ENCODE results near the gene ZNF789. TPM values are rescaled to one million over a fixed set of nuclear protein-coding genes. Genes with fewer than 3 reads are reported as not detected.

Gene ZNF789
- total RNA-seq, 2 donors from 2014 or later = 15.3 to 38.5 TPM

DNA sequence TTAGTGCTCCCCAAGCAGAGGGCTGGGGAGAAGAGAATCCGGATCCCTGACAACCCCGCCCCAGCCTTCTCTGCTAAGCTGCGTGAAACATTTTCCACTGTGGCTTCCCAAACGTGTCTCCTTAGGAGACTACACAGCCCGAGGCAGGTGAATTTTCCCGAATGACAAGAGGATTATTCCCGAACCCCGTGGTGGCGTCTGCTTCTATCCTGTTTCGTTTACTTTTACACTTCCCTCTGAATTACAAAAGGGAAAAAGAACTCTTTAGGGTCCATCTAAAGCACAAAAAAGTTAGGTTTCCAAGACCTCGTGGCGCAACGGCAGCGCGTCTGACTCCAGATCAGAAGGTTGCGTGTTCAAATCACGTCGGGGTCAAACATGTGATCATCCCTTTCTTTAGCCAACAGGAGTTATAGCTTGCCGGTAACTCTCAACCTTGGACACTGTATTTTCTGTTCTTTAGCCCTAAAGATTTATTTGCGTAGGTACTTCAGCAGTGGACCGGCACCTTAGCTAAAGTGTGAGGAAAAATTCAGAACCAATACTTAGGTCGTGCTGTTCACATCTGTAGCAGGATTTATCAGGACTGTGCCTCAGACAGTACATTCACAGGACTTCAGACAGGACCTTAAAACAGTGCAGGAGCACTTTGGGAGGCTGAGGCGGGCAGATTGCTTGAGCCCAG lies 3.2 kb upstream of the ZNF789 start:
- no peak overlapping the region for H3K4me3 Mint-ChIP-seq
- H3K27me3 Mint-ChIP-seq = no peaks in the 10 kb centered on the region
- peaks cover 27 to 31% of the 10 kb centered on the region in 2 donors for H3K4me1 Mint-ChIP-seq (ENCODE audit: low read depth in 2 of 2)
- H3K9me3 Mint-ChIP-seq = no peaks in the 10 kb centered on the region
- ATAC-seq = no peak
- no peak overlapping the region for H3K27ac Mint-ChIP-seq
- DNase-seq (ENCODE audit: low spot score) = no peak
- peaks cover 5% of the 10 kb centered on the region for H3K36me3 Mint-ChIP-seq

DNA sequence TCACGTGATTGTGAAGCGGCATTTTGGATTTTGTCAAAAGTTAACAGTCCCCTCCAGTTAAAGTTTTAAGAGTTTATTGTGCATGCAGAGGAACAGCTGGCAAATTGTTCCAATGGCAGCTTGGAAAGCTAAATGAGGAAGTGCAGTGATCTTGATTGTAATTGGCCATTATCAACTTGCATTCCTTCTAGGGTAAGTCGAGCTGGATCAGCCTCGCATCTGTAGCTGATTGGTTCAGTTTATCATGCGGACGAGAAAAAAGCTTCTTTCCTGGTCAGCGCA lies 566 bp downstream of the ZNF789 start:
- Mint-ChIP-seq H3K4me3 (peak overlapping the region; percentile 98), H3K27me3 (no peaks in the 10 kb centered on the region), H3K36me3 (peaks cover 10% of the 10 kb centered on the region), H3K27ac (peak overlapping the region; percentile 90 to 95), H3K9me3 (no peaks in the 10 kb centered on the region), H3K4me1 (ENCODE audit: low read depth in 2 of 2) (peaks cover 21 to 33% of the 10 kb centered on the region in 2 donors)
- no peak for DNase-seq (ENCODE audit: low spot score)
- no peak for ATAC-seq

DNA sequence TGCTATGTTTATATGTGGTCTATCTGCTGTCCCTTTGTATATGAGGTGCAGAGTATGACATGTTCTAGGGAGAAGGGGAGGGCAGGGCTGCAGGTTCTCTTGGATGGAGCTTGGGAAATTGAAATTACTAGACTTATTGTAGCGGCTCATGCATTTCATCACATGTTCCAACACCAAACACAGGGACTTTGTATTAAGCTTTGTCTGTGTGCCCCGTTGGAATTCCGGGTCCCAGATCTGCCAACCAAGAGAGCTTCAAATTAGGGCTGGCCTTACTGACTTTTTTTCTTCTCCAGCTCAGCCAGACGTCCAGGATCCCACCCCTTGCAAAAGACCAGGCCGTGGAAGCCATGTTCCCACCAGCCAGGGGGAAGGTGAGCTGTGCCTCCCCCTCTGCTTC lies 3.4 kb downstream of the ZNF789 start:
- Mint-ChIP-seq H3K36me3 (peaks cover 10% of the 10 kb centered on the region), H3K4me3 (no peak overlapping the region), H3K9me3 (no peaks in the 10 kb centered on the region), H3K4me1 (ENCODE audit: low read depth in 2 of 2) (peaks cover 29 to 34% of the 10 kb centered on the region in 2 donors), H3K27me3 (no peaks in the 10 kb centered on the region), H3K27ac (no peak overlapping the region)
- no peak for DNase-seq (ENCODE audit: low spot score)
- no peak for ATAC-seq

DNA sequence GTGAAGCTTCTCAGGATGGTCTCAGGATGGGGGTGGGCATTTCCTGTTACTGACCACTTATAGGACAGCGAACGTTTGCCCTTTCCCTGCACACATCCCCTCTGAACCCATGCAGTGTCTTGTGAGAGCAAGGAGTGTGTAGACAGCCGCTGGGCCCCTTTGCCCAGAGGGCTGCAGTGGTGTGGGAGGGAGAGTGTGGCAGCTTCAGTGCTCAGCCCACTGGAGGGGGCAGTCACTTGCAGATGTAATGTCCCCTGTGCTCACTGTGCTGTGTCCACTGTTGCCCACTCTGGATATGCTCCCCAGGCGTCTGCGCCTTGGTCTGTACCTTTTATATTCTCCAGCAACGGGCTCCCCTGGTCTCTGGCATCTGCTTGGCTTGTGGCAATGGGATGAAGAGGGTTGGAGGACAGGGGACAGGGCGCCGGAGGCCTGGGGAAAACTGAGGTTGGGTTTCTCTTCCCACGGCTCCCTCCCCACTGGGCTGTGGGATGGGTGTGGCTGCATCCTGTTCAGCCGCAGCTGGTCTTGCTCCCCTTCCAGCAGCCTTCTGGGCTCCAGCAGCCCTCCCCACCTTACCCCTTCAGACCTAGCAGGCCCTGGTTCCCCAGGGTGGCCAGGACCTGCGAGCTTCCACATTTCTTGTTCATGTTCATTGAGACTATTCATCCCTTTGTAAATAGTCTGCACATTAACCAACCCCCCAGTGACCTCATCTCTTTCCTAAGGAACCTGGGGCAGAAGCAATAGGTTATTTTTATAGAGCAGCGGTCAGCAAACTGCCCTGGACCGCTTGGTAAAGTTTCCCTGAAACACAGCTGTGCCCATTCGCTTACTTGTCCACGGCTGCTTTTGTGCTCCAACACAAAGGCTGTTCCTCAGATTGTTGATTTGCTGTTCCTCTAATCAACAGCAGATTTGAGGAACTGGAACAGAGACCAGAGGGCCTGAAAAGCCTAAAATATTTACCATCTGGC lies 6.1 kb downstream of the ZNF789 start:
- no peaks in the 10 kb centered on the region for H3K9me3 Mint-ChIP-seq
- H3K4me1 Mint-ChIP-seq (ENCODE audit: low read depth in 2 of 2) = peaks cover 17 to 18% of the 10 kb centered on the region in 2 donors
- ATAC-seq (no peak), DNase-seq (ENCODE audit: low spot score) (no peak)
- H3K27me3 Mint-ChIP-seq = no peaks in the 10 kb centered on the region
- H3K27ac Mint-ChIP-seq = peak overlapping the region; percentile 23 to 66
- H3K36me3 Mint-ChIP-seq = peaks cover 5% of the 10 kb centered on the region
- H3K4me3 Mint-ChIP-seq = no peak overlapping the region

DNA sequence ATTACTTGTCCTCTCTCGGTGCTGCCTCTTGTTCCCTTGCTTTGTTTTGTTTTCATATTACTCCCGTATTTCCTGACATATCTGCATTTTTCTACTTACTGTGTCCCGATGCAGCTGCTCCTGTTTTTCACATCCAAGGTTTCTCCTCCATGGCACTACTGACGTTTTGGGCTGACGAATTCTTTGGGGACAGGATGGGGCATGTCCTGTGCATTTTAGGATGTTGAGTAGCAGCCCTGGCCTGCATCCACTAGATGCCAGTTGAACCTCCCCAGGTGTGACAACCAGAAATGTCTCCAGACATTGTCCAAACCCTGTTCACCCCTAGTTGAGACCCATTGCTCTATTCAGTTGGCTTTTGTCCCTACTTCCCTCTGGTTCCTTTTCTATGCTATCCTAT lies 12.4 kb downstream of the ZNF789 start:
- Mint-ChIP-seq H3K4me1 (ENCODE audit: low read depth in 2 of 2) (peaks cover 5 to 10% of the 10 kb centered on the region in 2 donors), H3K27me3 (no peaks in the 10 kb centered on the region), H3K27ac (peak overlapping the region in 1 of 2 donors; percentile 0), H3K9me3 (no peaks in the 10 kb centered on the region), H3K4me3 (no peak overlapping the region), H3K36me3 (peaks cover 4% of the 10 kb centered on the region)
- ATAC-seq = no peak
- DNase-seq (ENCODE audit: low spot score) = no peak

DNA sequence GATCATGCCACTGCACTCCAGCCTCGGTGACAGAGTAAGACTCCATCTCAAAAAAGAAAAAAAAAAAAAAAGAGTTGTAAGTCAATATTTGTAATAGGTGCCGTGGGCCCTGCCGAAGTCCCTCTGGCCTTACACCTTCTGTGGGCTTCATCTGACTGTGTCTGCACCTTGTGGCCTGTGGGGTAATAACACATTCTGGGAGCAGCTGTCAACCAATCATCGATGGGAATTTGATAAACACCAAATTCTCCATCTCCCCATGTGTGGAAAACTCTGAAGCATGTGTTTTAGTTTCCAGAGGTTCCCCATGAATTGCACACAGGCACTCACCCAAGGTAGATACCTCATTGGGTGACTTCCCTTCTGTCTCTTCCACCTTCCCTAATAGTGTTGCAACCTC lies 16.5 kb downstream of the ZNF789 start:
- DNase-seq (ENCODE audit: low spot score) (no peak), ATAC-seq (no peak)
- Mint-ChIP-seq H3K4me1 (ENCODE audit: low read depth in 2 of 2) (peaks cover 5 to 12% of the 10 kb centered on the region in 2 donors), H3K27ac (peak overlapping the region in 1 of 2 donors; percentile 22), H3K4me3 (no peak overlapping the region), H3K36me3 (peaks cover 24% of the 10 kb centered on the region), H3K9me3 (no peaks in the 10 kb centered on the region), H3K27me3 (no peaks in the 10 kb centered on the region)

DNA sequence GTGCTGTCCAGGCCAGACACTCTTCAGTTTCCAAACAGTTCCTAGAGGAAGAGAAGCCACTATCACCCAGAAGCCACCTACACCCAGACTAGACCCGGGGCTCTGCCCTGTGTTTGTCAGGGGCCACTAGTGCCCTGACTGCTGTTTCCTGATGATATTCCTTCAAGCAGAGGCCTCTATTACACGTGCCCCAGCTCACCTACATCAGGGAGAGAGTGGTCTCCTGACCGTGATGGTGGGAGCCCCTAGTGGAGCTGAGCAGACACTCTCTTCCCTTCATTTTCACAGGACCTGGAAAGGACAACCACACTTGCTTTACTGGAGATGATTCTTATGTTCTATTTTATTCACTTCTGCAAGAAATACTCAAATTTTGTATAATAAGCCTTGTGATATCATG lies 18.2 kb downstream of the ZNF789 start:
- H3K36me3 Mint-ChIP-seq = peaks cover 29% of the 10 kb centered on the region
- no peak for DNase-seq (ENCODE audit: low spot score)
- no peaks in the 10 kb centered on the region for H3K9me3 Mint-ChIP-seq
- H3K27me3 Mint-ChIP-seq = no peaks in the 10 kb centered on the region
- no peak overlapping the region for H3K4me3 Mint-ChIP-seq
- H3K27ac Mint-ChIP-seq = no peak overlapping the region
- ATAC-seq = no peak
- H3K4me1 Mint-ChIP-seq (ENCODE audit: low read depth in 2 of 2) = peaks cover 5 to 8% of the 10 kb centered on the region in 2 donors

- H3K36me3 Mint-ChIP-seq = peaks cover 42% of the 10 kb centered on the region
- no peak for ATAC-seq
- H3K4me3 Mint-ChIP-seq = no peak overlapping the region
- no peak for DNase-seq (ENCODE audit: low spot score)
- H3K27ac Mint-ChIP-seq = no peak overlapping the region
- peaks cover 14 to 23% of the 10 kb centered on the region in 2 donors for H3K4me1 Mint-ChIP-seq (ENCODE audit: low read depth in 2 of 2)
- no peaks in the 10 kb centered on the region for H3K27me3 Mint-ChIP-seq
- no peaks in the 10 kb centered on the region for H3K9me3 Mint-ChIP-seq
Measured at GRCh38 chr7:99493823-99494222, 21.1 kb downstream of the ZNF789 start.

GRCh38 chr7:99497766-99498545 lies 25.3 kb downstream of the ZNF789 start:
- peaks cover 13 to 24% of the 10 kb centered on the region in 2 donors for H3K4me1 Mint-ChIP-seq (ENCODE audit: low read depth in 2 of 2)
- H3K27ac Mint-ChIP-seq = peak overlapping the region; percentile 94 to 99
- H3K36me3 Mint-ChIP-seq = peaks cover 31% of the 10 kb centered on the region
- no peak for ATAC-seq
- no peak for DNase-seq (ENCODE audit: low spot score)
- H3K9me3 Mint-ChIP-seq = no peaks in the 10 kb centered on the region
- peak overlapping the region; percentile 96 for H3K4me3 Mint-ChIP-seq
- H3K27me3 Mint-ChIP-seq = no peaks in the 10 kb centered on the region

GRCh38 chr7:99498546-99498944 lies 25.9 kb downstream of the ZNF789 start:
- no peaks in the 10 kb centered on the region for H3K27me3 Mint-ChIP-seq
- no peak for DNase-seq (ENCODE audit: low spot score)
- no peaks in the 10 kb centered on the region for H3K9me3 Mint-ChIP-seq
- H3K27ac Mint-ChIP-seq = peak overlapping the region; percentile 94 to 99
- no peak for ATAC-seq
- H3K4me1 Mint-ChIP-seq (ENCODE audit: low read depth in 2 of 2) = peaks cover 13 to 23% of the 10 kb centered on the region in 2 donors
- H3K4me3 Mint-ChIP-seq = peak overlapping the region; percentile 96
- H3K36me3 Mint-ChIP-seq = peaks cover 25% of the 10 kb centered on the region

GRCh38 chr7:99499371-99499720 lies 26.7 kb downstream of the ZNF789 start:
- Mint-ChIP-seq H3K4me3 (peak overlapping the region; percentile 96), H3K36me3 (peaks cover 17% of the 10 kb centered on the region), H3K27me3 (no peaks in the 10 kb centered on the region), H3K9me3 (no peaks in the 10 kb centered on the region), H3K27ac (peak overlapping the region; percentile 94 to 99), H3K4me1 (ENCODE audit: low read depth in 2 of 2) (peaks cover 13 to 21% of the 10 kb centered on the region in 2 donors)
- no peak for DNase-seq (ENCODE audit: low spot score)
- ATAC-seq = peak; percentile 58 to 70

DNA sequence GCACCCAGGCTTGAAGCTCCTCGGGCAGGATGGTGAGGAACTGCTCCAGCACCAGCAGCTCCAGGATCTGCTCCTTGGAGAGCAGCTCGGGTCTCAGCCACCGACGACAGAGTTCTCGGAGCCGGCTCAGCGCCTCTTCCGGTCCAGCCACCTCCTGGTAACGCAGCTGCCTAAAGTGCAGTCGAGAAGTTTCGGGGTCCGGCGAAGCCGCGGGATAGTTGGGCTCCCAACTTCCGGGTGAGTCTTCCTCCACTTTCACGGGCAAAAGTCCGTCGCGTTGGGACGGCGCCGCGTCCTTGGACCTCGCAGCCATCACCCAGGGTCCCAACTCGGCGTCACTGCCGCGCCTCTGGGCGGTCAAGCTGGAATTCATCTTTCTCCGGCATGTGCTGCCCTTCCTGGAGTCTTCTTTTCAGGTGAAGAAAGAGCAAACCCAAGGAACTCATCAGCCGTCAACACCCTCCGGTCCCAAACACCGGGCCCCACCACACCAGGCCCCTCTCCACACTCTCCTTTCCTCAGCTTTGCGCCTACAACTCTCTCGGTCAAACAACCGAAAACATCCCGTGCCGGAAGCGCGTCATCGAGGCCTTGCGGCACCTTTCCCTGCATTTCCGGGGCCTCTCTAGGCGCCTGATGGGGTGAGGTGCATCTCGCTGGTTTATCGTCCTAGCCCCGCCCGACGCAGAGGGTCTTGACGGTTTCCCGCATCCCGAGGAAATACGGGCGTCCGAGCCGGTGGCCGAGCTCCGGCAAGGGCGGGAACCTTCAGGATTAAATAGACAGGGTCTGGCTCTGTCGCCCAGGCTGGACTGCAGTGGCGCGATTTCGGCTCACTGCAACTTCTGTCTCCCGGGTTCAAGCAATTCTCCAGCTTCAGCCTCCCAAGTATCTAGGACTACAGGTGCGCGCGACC lies 27.3 kb downstream of the ZNF789 start, which contains the start of gene ZNF394:
TSS of gene ZNF394 (minus strand) at position 561 of the 916 bp plus-strand sequence. CDS start at position 373, 188 bp downstream.
- Mint-ChIP-seq H3K4me1 (ENCODE audit: low read depth in 2 of 2) (peaks cover 13 to 21% of the 10 kb centered on the region in 2 donors), H3K36me3 (peaks cover 13% of the 10 kb centered on the region), H3K27ac (peak within 1 kb of the TSS; percentile 94 to 99), H3K4me3 (peak within 1 kb of the TSS; percentile 96), H3K9me3 (no peaks in the 10 kb centered on the region), H3K27me3 (no peaks in the 10 kb centered on the region)
- ATAC-seq (peak; percentile 67 to 73), DNase-seq (ENCODE audit: low spot score) (peak; percentile 93)

- Mint-ChIP-seq H3K27ac (peak overlapping the region; percentile 94 to 99), H3K4me3 (peak overlapping the region; percentile 96), H3K9me3 (no peaks in the 10 kb centered on the region), H3K36me3 (peaks cover 13% of the 10 kb centered on the region), H3K27me3 (no peaks in the 10 kb centered on the region), H3K4me1 (ENCODE audit: low read depth in 2 of 2) (peaks cover 18 to 24% of the 10 kb centered on the region in 2 donors)
- no peak for DNase-seq (ENCODE audit: low spot score)
- ATAC-seq = no peak
Measured at GRCh38 chr7:99500637-99501009, 27.9 kb downstream of the ZNF789 start.

Data from natural killer cell treated with Interleukin-12 subunit alpha and Interleukin-12 subunit beta and Interleukin-15 and Interleukin-18, amount 100 ng/mL, for 72 hours (primary cell).